ENCODE data around the gene COPB1. TPM values are rescaled to one million over a fixed set of nuclear protein-coding genes. Genes with fewer than 3 reads are reported as not detected.

The COPB1 gene
- total RNA-seq, 2 experiments from 2014 or later = 98.0 to 100.0 TPM

DNA sequence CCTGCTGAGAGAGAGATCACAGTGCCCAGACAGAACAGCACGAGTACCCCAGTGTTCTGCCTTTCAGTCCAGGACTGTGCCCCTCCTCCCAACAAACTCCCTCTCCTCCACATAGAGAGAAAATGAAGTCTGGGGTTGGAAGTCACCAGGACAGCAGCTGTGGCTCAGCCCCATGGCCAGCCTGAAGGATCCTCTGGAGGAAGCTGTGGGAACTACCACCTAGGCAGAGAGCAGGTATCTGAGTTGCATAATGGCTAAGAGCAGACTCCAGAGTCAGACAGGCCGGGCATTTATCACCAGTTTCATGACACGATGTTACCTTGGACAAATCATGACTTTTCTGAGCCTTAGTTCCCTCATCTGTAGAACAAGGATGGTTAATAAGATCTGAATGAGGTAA is 79.4 kb downstream of the COPB1 start:
- Mint-ChIP-seq H3K4me1 (peaks cover 27% of the 10 kb centered on the region), H3K4me3 (no peak overlapping the region), H3K27me3 (no peaks in the 10 kb centered on the region), H3K36me3 (ENCODE audit: low read depth) (no peaks in the 10 kb centered on the region), H3K27ac (no peak overlapping the region), H3K9me3 (no peaks in the 10 kb centered on the region)
- no peak for DNase-seq
- POLR2A ChIA-PET = no interaction called here
- CTCF ChIA-PET = interaction anchor here (2.1 to 5.0 kb wide), 4 partner anchors 15 to 119 kb away, joined by 4 to 36 read pairs (median 11); no protein-coding TSS in a partner anchor

DNA sequence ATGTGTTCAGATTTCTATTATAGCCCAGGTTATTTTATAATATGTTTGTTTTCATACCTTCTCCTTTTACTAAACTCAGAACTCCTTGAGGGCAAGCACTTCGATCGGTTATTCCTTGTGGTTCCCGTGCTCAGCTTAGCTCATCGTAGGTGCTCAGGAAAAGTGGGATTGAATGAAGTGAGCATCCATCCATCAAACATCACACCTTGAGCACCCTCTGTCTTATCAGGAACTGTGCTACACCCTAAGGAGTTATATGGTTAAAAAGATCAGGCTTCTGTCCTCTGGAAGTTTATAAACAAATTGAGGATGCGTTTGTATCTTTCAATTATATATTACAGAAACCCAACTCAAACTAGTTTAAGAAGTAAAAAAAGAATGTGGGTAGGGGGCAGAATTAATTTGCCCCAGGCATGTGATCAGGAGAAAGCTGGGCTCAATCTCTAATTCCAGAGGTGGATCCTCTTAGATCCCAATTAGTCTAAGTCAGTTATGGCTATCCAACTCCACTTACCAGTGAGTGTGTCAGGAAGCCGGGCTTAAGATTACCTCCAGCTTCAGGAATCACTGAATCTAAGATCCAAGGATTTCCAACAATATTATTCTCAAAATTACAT is 80.7 kb downstream of the COPB1 start:
- POLR2A ChIA-PET = interaction anchor here (1.3 kb wide), 1 partner anchor 45 kb away, joined by 3 read pairs; no protein-coding TSS in a partner anchor
- H3K4me1 Mint-ChIP-seq = peaks cover 38% of the 10 kb centered on the region
- DNase-seq = no peak

GRCh38 chr11:14417617-14418374 is 81.8 kb downstream of the COPB1 start:
- peaks cover 9% of the 10 kb centered on the region for H3K36me3 Mint-ChIP-seq (ENCODE audit: low read depth)
- peaks cover 2% of the 10 kb centered on the region for H3K9me3 Mint-ChIP-seq
- H3K27me3 Mint-ChIP-seq = no peaks in the 10 kb centered on the region
- H3K4me1 Mint-ChIP-seq = peaks cover 49% of the 10 kb centered on the region
- no peak for DNase-seq
- ChIA-PET CTCF (interaction anchor here (0.5 to 5.0 kb wide), 16 partner anchors 15 to 147 kb away, joined by 3 to 36 read pairs (median 4); no protein-coding TSS in a partner anchor), POLR2A (interaction anchor here (1.3 kb wide), 2 partner anchors 18 to 44 kb away, joined by 3 read pairs; no protein-coding TSS in a partner anchor)
- no peak overlapping the region for H3K27ac Mint-ChIP-seq
- H3K4me3 Mint-ChIP-seq = no peak overlapping the region

More for the DNA sequence above, 80.7 kb downstream of the COPB1 start:
- H3K27ac Mint-ChIP-seq = no peak overlapping the region
- CTCF ChIA-PET = interaction anchor here (0.7 to 5.0 kb wide), 16 partner anchors 10 to 205 kb away, joined by 3 to 36 read pairs (median 4); no protein-coding TSS in a partner anchor
- H3K9me3 Mint-ChIP-seq = no peaks in the 10 kb centered on the region
- no peaks in the 10 kb centered on the region for H3K36me3 Mint-ChIP-seq (ENCODE audit: low read depth)
- no peak overlapping the region for H3K4me3 Mint-ChIP-seq
- H3K27me3 Mint-ChIP-seq = no peaks in the 10 kb centered on the region

DNA sequence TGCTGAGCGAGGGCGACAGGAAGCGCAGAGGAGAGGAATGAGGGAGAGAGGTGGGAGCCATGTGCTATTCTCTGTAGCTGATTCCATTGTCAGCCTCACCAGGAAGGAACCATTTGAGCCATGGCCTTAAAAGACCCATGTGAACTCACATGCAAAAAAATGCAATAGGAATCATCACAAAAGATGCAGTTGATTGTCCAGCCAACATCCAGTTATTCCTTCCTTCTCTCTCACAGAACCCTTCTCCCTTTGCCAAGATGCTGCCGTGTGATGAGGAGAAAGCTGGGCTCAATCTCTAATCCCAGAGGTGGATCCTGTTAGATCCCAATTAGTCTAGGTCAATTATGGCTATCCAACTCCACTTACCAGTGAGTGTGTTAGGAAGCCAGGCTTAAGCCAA is 82.4 kb downstream of the COPB1 start:
- ChIA-PET CTCF (interaction anchor here (0.5 to 5.0 kb wide), 10 partner anchors 14 to 116 kb away, joined by 3 to 36 read pairs (median 4); no protein-coding TSS in a partner anchor), POLR2A (interaction anchor here (1.0 to 1.3 kb wide), 2 partner anchors 18 to 23 kb away, joined by 3 to 4 read pairs; no protein-coding TSS in a partner anchor)
- no peaks in the 10 kb centered on the region for H3K27me3 Mint-ChIP-seq
- peaks cover 53% of the 10 kb centered on the region for H3K4me1 Mint-ChIP-seq
- peaks cover 2% of the 10 kb centered on the region for H3K9me3 Mint-ChIP-seq
- H3K4me3 Mint-ChIP-seq = no peak overlapping the region
- no peak overlapping the region for H3K27ac Mint-ChIP-seq
- H3K36me3 Mint-ChIP-seq (ENCODE audit: low read depth) = peaks cover 14% of the 10 kb centered on the region
- no peak for DNase-seq

- peaks cover 14% of the 10 kb centered on the region for H3K36me3 Mint-ChIP-seq (ENCODE audit: low read depth)
- H3K9me3 Mint-ChIP-seq = peaks cover 2% of the 10 kb centered on the region
- H3K27me3 Mint-ChIP-seq = no peaks in the 10 kb centered on the region
- peak overlapping the region; percentile 82 for H3K27ac Mint-ChIP-seq
- CTCF ChIA-PET = interaction anchor here (0.7 to 5.0 kb wide), 6 partner anchors 35 to 113 kb away, joined by 3 to 36 read pairs (median 6); no protein-coding TSS in a partner anchor
- H3K4me1 Mint-ChIP-seq = peaks cover 72% of the 10 kb centered on the region
- peak overlapping the region; percentile 19 for H3K4me3 Mint-ChIP-seq
- POLR2A ChIA-PET = interaction anchor here (0.6 to 2.4 kb wide), 8 partner anchors 8 to 126 kb away, joined by 3 to 8 read pairs (median 4); no protein-coding TSS in a partner anchor
- peak; percentile 88 for DNase-seq
Observed at GRCh38 chr11:14414470-14415461, 84.8 kb downstream of the COPB1 start.

DNA sequence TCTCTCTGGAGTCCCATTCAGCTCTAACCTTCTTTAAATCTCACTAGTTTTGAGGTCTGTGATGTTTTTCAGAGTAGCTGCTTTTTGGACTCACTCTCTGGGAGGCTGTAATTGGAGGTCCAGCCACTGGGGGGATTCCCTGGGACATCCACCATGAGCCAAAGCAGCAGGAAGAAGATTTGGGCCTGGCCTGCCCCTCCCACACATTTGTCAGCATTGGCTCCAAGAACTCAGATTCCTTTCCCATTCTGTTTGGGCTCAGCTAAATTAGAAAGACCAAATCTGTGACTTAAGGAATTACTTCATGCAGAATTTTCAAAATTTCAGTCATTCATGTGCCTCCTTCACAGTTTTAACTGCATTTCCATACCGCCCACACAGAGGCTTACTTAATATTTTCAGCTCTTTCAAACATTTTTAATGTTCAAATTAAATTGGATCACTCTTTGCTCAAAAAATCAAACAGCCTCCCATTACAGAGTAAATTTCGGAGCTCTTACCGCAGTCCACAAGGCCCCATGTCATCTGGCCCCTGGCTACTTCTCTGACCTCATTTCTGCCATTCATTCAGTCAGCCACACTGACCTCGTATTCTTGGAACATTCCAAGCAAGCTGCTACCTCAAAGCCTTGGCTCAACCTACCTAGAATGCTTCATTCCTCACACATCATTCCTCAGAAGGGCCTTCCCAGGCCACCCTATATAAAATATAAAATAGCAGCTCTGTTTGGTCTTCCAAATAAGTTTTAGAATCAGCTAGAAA is 86.1 kb downstream of the COPB1 start:
- H3K36me3 Mint-ChIP-seq (ENCODE audit: low read depth) = peaks cover 14% of the 10 kb centered on the region
- H3K27ac Mint-ChIP-seq = no peak overlapping the region
- peaks cover 75% of the 10 kb centered on the region for H3K4me1 Mint-ChIP-seq
- no peaks in the 10 kb centered on the region for H3K27me3 Mint-ChIP-seq
- H3K9me3 Mint-ChIP-seq = peaks cover 2% of the 10 kb centered on the region
- DNase-seq = peak; percentile 24
- ChIA-PET POLR2A (interaction anchor here (0.7 to 1.7 kb wide), 7 partner anchors 8 to 125 kb away, joined by 3 to 4 read pairs (median 3); no protein-coding TSS in a partner anchor), CTCF (interaction anchor here (0.6 to 1.7 kb wide), 8 partner anchors 9 to 335 kb away, joined by 3 to 8 read pairs (median 3); no protein-coding TSS in a partner anchor)
- no peak overlapping the region for H3K4me3 Mint-ChIP-seq

DNA sequence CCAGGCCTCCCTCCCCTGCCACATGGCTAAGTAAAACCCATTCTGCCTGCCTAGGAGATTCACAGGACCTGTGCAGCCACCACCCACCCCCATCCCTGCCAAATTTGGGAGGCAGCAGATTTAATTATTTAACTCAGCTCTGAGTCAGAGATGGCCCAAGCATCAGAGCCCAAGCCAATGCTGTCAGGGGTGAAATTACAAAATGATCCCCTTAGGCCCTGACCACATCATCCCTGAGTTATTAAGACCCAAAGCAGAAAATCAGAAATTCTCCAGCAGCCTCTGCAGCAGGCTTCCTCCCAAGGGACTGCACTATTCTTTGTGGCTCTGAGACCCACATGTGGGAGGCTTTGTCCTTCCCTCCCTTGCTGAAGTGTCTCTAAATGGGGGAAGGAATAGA is 87.8 kb downstream of the COPB1 start:
- no peak for DNase-seq
- no peak overlapping the region for H3K4me3 Mint-ChIP-seq
- peaks cover 66% of the 10 kb centered on the region for H3K4me1 Mint-ChIP-seq
- no peaks in the 10 kb centered on the region for H3K27me3 Mint-ChIP-seq
- ChIA-PET CTCF (interaction anchor here (1.5 kb wide), 1 partner anchor 11 kb away, joined by 7 read pairs; no protein-coding TSS in a partner anchor), POLR2A (no interaction called here)
- peaks cover 14% of the 10 kb centered on the region for H3K36me3 Mint-ChIP-seq (ENCODE audit: low read depth)
- no peak overlapping the region for H3K27ac Mint-ChIP-seq
- peaks cover 2% of the 10 kb centered on the region for H3K9me3 Mint-ChIP-seq

DNA sequence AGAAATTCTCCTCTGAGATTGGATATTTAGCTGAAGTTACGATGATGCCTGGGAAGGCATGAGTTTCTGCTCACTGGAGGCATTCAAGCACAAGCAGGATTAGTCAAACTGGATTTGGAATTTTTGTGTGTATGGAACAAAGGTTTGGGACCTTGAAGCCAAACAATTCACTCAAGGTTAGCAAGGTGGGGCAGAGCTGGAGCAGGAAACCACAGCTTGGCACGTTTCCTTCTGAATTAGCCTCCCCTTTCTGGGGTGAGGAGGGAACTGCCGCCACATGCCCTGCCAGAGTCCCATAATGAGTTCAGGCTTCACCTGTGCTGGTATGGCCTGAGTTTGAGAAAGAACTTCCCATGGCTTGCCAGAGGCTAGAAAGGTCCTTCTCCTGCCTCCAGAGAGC is 89.7 kb downstream of the COPB1 start:
- Mint-ChIP-seq H3K27ac (no peak overlapping the region), H3K9me3 (peaks cover 2% of the 10 kb centered on the region), H3K36me3 (ENCODE audit: low read depth) (peaks cover 14% of the 10 kb centered on the region), H3K4me1 (peaks cover 48% of the 10 kb centered on the region), H3K4me3 (no peak overlapping the region), H3K27me3 (no peaks in the 10 kb centered on the region)
- DNase-seq = no peak
- ChIA-PET POLR2A (interaction anchor here (1.1 kb wide), 1 partner anchor 37 kb away, joined by 3 read pairs; no protein-coding TSS in a partner anchor), CTCF (interaction anchor here (1.0 to 1.1 kb wide), 2 partner anchors 13 to 43 kb away, joined by 3 read pairs; no protein-coding TSS in a partner anchor)

- DNase-seq = no peak
- Mint-ChIP-seq H3K9me3 (peaks cover 2% of the 10 kb centered on the region), H3K4me3 (no peak overlapping the region), H3K27ac (no peak overlapping the region), H3K36me3 (ENCODE audit: low read depth) (peaks cover 12% of the 10 kb centered on the region), H3K4me1 (peaks cover 37% of the 10 kb centered on the region), H3K27me3 (no peaks in the 10 kb centered on the region)
- ChIA-PET CTCF (no interaction called here), POLR2A (no interaction called here)
Observed at GRCh38 chr11:14408612-14409011, 91.0 kb downstream of the COPB1 start.
